Endothelial cell (in vitro differentiated cells): ENCODE measurements around the gene TCEAL8. TPM values are rescaled to one million over a fixed set of nuclear protein-coding genes. Genes with fewer than 3 reads are reported as not detected.

ENCODE experiments used
- DNase-seq: peaks from one replicate; pipeline ENCODE4 v3.0.0; 2021; ENCODE audit warnings: low spot score
- H3K27ac Mint-ChIP-seq: one replicate; pipeline ENCODE4 v1.8.0; 2021; ENCODE audit warnings: mixed read lengths, inconsistent platforms; ENCODE audit not compliant: unreplicated experiment
- H3K27me3 Mint-ChIP-seq: one replicate; pipeline ENCODE4 v1.8.0; 2021; ENCODE audit warnings: mild to moderate bottlenecking, moderate library complexity, mixed read lengths, inconsistent platforms; ENCODE audit not compliant: unreplicated experiment
- H3K36me3 Mint-ChIP-seq: one replicate; pipeline ENCODE4 v1.8.0; 2021; ENCODE audit warnings: mild to moderate bottlenecking, low read depth, mixed read lengths, inconsistent platforms; ENCODE audit not compliant: unreplicated experiment
- H3K4me1 Mint-ChIP-seq: one replicate; pipeline ENCODE4 v1.8.0; 2021; ENCODE audit warnings: mild to moderate bottlenecking, mixed read lengths, inconsistent platforms; ENCODE audit not compliant: unreplicated experiment
- H3K4me3 Mint-ChIP-seq: one replicate; pipeline ENCODE4 v1.8.0; 2021; ENCODE audit warnings: mild to moderate bottlenecking, mixed read lengths, inconsistent platforms; ENCODE audit not compliant: unreplicated experiment
- H3K9me3 Mint-ChIP-seq: one replicate; pipeline ENCODE4 v1.8.0; 2021; ENCODE audit warnings: mixed read lengths, inconsistent platforms; ENCODE audit not compliant: unreplicated experiment
- total RNA-seq: library from RNA; stranded (reverse); fragmentation: NEBNext Ultra II Directional; extraction: Animal tissue kit (Norgen Biotek cat#: 25700); gene quantifications from one replicate; pipeline ENCODE4 v1.2.1, GENCODE V29; 2021; ENCODE audit not compliant: unreplicated experiment
- TF ChIP-seq, protein P1 (sequence below): fragments of 200-600 bp; sonication (generic); IDR thresholded peaks from one replicate; pipeline ENCODE4 v1.5.0; 2021; ENCODE audit warnings: antibody characterized with exemption; ENCODE audit not compliant: unreplicated experiment

TCEAL8 gene
- total RNA-seq, 1 donor from 2014 or later, result 81.2 TPM

DNA sequence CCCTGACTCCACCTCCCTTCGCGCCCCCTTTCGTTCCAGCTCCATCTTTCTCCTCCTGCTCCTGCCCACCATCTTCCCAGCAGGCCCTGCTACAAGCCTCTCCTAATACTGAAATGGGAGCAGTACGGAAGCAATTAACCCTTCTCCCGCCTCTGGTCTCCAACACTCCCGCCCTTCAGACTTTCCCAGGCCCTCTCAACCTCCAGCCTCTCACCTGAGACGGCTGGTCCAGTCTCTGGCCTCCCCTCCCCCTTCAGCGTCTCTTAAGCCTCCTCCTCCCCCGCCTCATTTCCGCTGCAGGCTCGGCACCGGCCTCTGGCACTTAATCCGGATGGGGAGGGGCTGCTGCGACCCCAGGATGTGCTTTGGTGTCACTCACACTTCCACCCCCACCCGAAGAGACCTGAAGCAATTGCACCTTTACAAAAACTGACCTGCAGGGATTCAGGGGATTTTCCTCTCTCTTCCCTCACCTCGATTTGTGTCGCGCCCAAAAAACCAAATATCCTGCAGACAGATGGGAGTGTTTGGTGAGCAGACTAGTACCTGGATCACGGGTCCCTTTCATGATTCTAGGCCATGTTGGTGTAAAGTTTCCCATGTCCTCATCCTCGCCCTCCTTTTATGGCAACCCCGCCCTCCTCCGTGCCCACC is 657 bp downstream of the TCEAL8 start:
- Mint-ChIP-seq H3K4me1 (peaks cover 15% of the 10 kb centered on the region), H3K27ac (peak overlapping the region; percentile 99), H3K4me3 (peak overlapping the region; percentile 98), H3K9me3 (no peaks in the 10 kb centered on the region), H3K36me3 (peaks cover 5% of the 10 kb centered on the region), H3K27me3 (peaks cover 3% of the 10 kb centered on the region)
- TF ChIP-seq, protein P1, sequence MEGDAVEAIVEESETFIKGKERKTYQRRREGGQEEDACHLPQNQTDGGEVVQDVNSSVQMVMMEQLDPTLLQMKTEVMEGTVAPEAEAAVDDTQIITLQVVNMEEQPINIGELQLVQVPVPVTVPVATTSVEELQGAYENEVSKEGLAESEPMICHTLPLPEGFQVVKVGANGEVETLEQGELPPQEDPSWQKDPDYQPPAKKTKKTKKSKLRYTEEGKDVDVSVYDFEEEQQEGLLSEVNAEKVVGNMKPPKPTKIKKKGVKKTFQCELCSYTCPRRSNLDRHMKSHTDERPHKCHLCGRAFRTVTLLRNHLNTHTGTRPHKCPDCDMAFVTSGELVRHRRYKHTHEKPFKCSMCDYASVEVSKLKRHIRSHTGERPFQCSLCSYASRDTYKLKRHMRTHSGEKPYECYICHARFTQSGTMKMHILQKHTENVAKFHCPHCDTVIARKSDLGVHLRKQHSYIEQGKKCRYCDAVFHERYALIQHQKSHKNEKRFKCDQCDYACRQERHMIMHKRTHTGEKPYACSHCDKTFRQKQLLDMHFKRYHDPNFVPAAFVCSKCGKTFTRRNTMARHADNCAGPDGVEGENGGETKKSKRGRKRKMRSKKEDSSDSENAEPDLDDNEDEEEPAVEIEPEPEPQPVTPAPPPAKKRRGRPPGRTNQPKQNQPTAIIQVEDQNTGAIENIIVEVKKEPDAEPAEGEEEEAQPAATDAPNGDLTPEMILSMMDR, result no peak
- DNase-seq, result peak; percentile 56

DNA sequence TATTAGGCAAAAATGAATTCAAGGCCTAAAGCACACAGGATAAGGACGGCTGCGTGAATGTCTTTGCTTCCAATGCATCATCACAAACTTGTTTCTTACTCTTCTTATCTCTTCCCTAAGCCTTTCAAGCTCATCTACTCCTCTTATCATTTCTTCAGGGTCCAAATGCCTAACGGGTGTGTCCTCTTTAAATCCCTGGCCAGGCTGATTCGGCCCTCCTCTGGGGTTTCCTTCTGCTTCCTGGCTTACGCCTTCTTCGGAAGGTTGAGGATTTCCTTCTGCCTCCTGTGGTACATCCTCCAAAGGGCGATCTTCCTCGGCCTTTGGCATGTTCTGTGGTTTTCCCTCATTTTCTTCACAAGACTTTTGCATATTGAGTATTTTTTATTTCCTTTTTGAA is 1.3 kb downstream of the TCEAL8 start:
- H3K4me3 Mint-ChIP-seq, result peak overlapping the region; percentile 98
- DNase-seq, result peak; percentile 6
- H3K36me3 Mint-ChIP-seq, result peaks cover 5% of the 10 kb centered on the region
- no peaks in the 10 kb centered on the region for H3K9me3 Mint-ChIP-seq
- peaks cover 3% of the 10 kb centered on the region for H3K27me3 Mint-ChIP-seq
- peak overlapping the region; percentile 99 for H3K27ac Mint-ChIP-seq
- peaks cover 15% of the 10 kb centered on the region for H3K4me1 Mint-ChIP-seq
- TF ChIP-seq, protein P1, result no peak

DNA sequence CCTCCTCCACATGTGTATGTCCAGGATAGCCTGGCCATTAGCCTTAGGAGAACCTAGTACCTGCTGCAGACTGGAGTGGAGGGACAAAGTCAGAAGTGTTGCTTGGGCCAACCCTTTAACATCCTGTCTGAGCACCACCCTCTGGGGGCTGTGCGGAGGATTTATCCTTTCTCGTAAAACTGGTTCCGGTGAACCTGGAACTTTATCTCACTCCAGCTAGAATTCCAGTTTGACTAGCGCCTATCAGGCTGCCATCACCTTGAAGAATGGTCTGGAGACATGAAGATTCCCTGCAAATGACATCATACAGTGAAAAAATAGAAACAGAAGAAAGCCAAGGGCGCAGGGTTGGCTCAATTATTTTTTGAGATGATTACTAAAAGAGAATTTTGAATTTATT is 4.0 kb downstream of the TCEAL8 start:
- Mint-ChIP-seq H3K27me3 (peaks cover 3% of the 10 kb centered on the region), H3K9me3 (no peaks in the 10 kb centered on the region), H3K27ac (no peak overlapping the region), H3K36me3 (peaks cover 5% of the 10 kb centered on the region), H3K4me3 (no peak overlapping the region), H3K4me1 (peaks cover 15% of the 10 kb centered on the region)
- TF ChIP-seq, protein P1, result no peak
- DNase-seq, result no peak

DNA sequence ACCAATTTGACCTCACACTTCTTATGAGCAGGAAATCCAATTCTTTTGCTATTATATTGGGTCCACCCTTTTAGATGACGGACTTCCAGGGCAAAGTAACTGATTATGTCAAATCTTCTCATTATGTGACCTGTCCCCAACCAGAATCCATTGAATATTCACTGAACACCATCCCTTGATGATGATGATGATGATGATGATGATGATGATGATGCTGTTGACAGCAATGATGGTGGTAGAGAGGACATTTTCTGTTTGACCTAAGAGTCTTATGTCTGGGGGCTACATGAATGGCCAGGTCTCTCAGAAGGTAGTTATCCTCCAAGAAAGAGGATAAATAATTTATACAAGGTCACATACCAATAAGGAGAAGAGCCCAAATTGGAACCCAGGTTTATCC is 5.2 kb downstream of the TCEAL8 start:
- no peak overlapping the region for H3K4me3 Mint-ChIP-seq
- DNase-seq, result no peak
- no peaks in the 10 kb centered on the region for H3K9me3 Mint-ChIP-seq
- peak overlapping the region; percentile 24 for H3K27ac Mint-ChIP-seq
- H3K4me1 Mint-ChIP-seq, result peaks cover 9% of the 10 kb centered on the region
- H3K27me3 Mint-ChIP-seq, result no peaks in the 10 kb centered on the region
- TF ChIP-seq, protein P1, result no peak
- peaks cover 5% of the 10 kb centered on the region for H3K36me3 Mint-ChIP-seq

DNA sequence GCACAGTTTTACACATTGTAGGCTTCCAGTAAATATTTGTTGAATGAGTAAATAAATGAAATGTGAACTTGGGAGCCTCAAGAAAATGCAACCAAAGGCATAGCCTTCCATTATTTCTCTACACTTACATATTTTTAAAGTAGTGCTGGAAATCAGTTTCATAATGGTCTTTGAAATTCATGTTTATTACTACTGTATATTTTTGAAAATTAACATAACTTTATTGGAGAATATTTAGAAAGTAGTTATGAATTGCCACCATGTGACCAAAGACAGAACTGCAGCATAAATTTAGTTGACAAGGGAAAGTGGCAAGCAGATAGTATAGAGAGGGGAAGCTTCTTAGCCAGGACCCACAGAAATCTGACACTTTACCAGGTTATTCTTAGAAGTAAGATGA is 6.4 kb downstream of the TCEAL8 start:
- peaks cover under 1% of the 10 kb centered on the region for H3K4me1 Mint-ChIP-seq
- H3K27me3 Mint-ChIP-seq, result no peaks in the 10 kb centered on the region
- TF ChIP-seq, protein P1, result peak; percentile 36
- no peak overlapping the region for H3K4me3 Mint-ChIP-seq
- no peaks in the 10 kb centered on the region for H3K9me3 Mint-ChIP-seq
- H3K27ac Mint-ChIP-seq, result no peak overlapping the region
- H3K36me3 Mint-ChIP-seq, result peaks cover 3% of the 10 kb centered on the region
- no peak for DNase-seq
